ENCODE data around the gene MARCHF4. TPM values are rescaled to one million over a fixed set of nuclear protein-coding genes. Genes with fewer than 3 reads are reported as not detected.
A peak's percentile ranks its signal among the peaks of the same experiment; 100 is the strongest.

MARCHF4 gene
- total and polyA plus RNA-seq, 2 of the 4 experiments (the other 2 are of a cell fraction) = 2.3 to 12.0 TPM

DNA sequence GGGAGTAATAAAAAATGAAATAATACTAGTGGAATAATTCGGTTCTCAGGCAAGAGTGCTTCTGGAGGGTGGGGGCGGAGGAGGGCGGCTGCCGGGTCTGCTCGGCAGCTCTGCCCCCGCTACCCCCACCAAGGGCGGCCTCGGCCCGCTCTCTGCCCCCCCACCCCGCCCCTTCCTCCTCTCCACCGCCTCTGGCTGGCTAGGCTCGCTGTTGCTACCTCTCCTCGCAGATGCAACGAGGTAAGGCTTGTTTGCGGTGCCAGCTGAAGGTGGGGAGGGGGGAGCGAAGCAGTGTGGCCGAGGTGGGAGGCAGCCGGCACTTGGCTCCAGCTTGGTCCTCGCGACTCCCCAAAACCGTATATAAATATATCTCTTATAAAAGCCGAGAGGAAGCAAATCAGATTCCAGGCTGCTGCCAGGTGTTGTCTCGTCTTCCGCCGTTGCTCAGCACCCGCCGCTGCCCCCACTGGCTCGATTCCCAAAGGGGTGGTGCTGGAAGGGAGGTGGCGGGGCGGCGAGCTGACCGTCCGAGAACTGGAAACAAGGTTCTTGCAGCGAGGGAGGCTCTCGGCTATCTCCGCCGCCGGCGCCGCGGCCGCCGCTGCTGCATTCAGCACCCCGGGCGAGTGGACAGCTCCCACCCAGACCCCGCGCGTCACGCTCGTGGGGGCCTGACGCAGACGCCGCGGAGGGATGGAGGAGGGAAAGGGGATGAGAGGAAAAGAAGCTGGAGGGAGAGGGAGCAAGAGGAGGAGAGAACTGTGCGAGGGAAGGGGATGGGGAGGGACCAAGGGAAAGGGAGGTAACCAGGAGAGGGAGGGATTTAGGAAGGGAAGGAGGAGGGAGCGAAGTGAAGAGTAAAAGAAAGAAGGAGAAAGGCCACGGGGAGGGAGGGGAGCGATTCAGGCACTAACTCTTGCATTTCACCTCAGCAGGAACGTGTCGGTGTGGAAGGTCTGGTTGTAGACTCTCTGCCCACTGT is at the start of gene MARCHF4 (continued):
- TF ChIP-seq MAZ (IDR thresholded peaks at IDR 0.05; ENCODE audit: borderline replicate concordance, low read depth, low read length) (peak; percentile 97), CTCF (conservative IDR thresholded peaks at IDR 0.05; ENCODE audit: low read depth, low read length) (no peak), ELK1 (IDR thresholded peaks at IDR 0.05; ENCODE audit: borderline replicate concordance, low read depth, low read length) (no peak)

Measured in IMR-90 (cell line).